GM12878 (cell line): ENCODE results near the gene SYNGR4. TPM values are rescaled to one million over a fixed set of nuclear protein-coding genes. Genes with fewer than 3 reads are reported as not detected.

Source experiments
- ATAC-seq: fragments of 200-7000 bp; cut with Tn5 transposase; 3 replicates; pipeline ENCODE4 v1.9.1; 2020; ENCODE audit warnings: mild to moderate bottlenecking, moderate library complexity
- BruUV-seq: library from RNA; stranded (reverse); fragments of 400-500 nt; replicated peaks from 2 replicates; lab custom pipeline; 2021; lab: Mats Ljungman, UMichigan
- CTCF ChIA-PET: fragments of 300-600 bp; sonication (Branson Sonifier 250); formaldehyde crosslinking; extraction: SDS; loops from one replicate; lab custom pipeline; 2021; ENCODE audit warnings: inconsistent platforms; lab: Yijun Ruan, JAX
- POLR2A ChIA-PET: fragments of 350-600 bp; formaldehyde crosslinking; extraction: SDS; loops from one replicate; lab custom pipeline; 2021; ENCODE audit warnings: inconsistent platforms; lab: Charles Lee
- RAD21 ChIA-PET: fragments of 300-600 bp; sonication (Branson Sonifier 250); formaldehyde crosslinking; loops from one replicate; lab custom pipeline; 2023; ENCODE audit warnings: antibody characterized with exemption; ENCODE audit not compliant: unreplicated experiment; lab: Charles Lee
- SMC1A ChIA-PET: fragments of 300-600 bp; sonication (Branson Sonifier 250); formaldehyde crosslinking; loops from one replicate; lab custom pipeline; 2023; ENCODE audit not compliant: unreplicated experiment, uncharacterized antibody; lab: Charles Lee
- DNase-seq: peaks from one replicate; pipeline ENCODE4 v3.0.0-alpha.2; 2011; ENCODE audit warnings: low read depth, low spot score
- FAIRE-seq: peaks from 3 replicates; lab custom pipeline; 2011; peaks lifted over from hg19 to GRCh38; lab: Jason Lieb, UNC
- H2AFZ ChIP-seq: 2 replicates; pipeline ENCODE4 v1.6.0; 2011; ENCODE audit warnings: low read depth, low read length, control low read depth; ENCODE audit not compliant: control insufficient read depth
- H3K27ac ChIP-seq: 2 replicates; pipeline ENCODE4 v1.5.1; 2011; ENCODE audit warnings: control low read depth; ENCODE audit not compliant: control insufficient read depth, insufficient read depth
- H3K27me3 ChIP-seq, 2 experiments: replicated peaks in 1 of 2; 2 replicates each; pipeline versions ENCODE4 v1.6.0 to v1.6.1; 2011; ENCODE audit warnings: low read length in 1 of 2; ENCODE audit not compliant: control insufficient read depth in 2 of 2, insufficient read depth in 2 of 2
- H3K36me3 ChIP-seq, 2 experiments: 2 replicates each; pipeline ENCODE4 v1.5.1; 2011; ENCODE audit warnings: low read length in 1 of 2; ENCODE audit not compliant: control insufficient read depth in 2 of 2, insufficient read depth in 2 of 2
- H3K4me1 ChIP-seq: 2 replicates; pipeline ENCODE4 v1.6.1; 2011; ENCODE audit warnings: mild to moderate bottlenecking, low read length, moderate library complexity, mixed read lengths; ENCODE audit not compliant: control insufficient read depth, insufficient read depth
- H3K4me2 ChIP-seq: 2 replicates; pipeline ENCODE4 v1.6.0; 2011; ENCODE audit warnings: control low read depth; ENCODE audit not compliant: control insufficient read depth, insufficient read depth
- H3K4me3 ChIP-seq: fragments of 200-600 bp; sonication (generic); 2 replicates; pipeline ENCODE4 v1.5.1; 2016
- H3K79me2 ChIP-seq: 2 replicates; pipeline ENCODE4 v1.6.0; 2011; ENCODE audit warnings: low read length; ENCODE audit not compliant: control insufficient read depth, insufficient read depth
- H3K9ac ChIP-seq: 2 replicates; pipeline ENCODE4 v1.8.0; 2011; ENCODE audit warnings: low read length, control low read depth, mixed read lengths; ENCODE audit not compliant: control insufficient read depth, insufficient read depth
- H3K9me3 ChIP-seq: replicated peaks from 3 replicates; pipeline ENCODE4 v1.5.1; 2011; ENCODE audit warnings: mild to moderate bottlenecking, low read length; ENCODE audit not compliant: control insufficient read depth, insufficient read depth
- H4K20me1 ChIP-seq: 2 replicates; pipeline ENCODE4 v1.6.0; 2011; ENCODE audit not compliant: control insufficient read depth, insufficient read depth
- ASH2L ChIP-seq: fragments of 300-600, 200-600 bp; sonication (generic); IDR thresholded peaks from 2 replicates; pipeline ENCODE4 v1.6.1; 2017; ENCODE audit warnings: low read depth, mild to moderate bottlenecking, borderline replicate concordance
- ATF3 ChIP-seq: IDR thresholded peaks from 2 replicates; pipeline ENCODE4 v1.6.1; 2011; ENCODE audit warnings: low read depth, mild to moderate bottlenecking, low read length, moderate library complexity, borderline replicate concordance; ENCODE audit errors: extremely low read depth
- BCL3 ChIP-seq: IDR thresholded peaks from 2 replicates; pipeline ENCODE4 v1.6.1; 2011; ENCODE audit warnings: borderline replicate concordance, low read depth, mild to moderate bottlenecking, moderate library complexity, low read length; ENCODE audit not compliant: insufficient read depth, poor library complexity, severe bottlenecking
- BRCA1 ChIP-seq: IDR thresholded peaks from 2 replicates; pipeline ENCODE4 v1.6.1; 2011; ENCODE audit warnings: low read depth, low read length, improper control_type of control experiment
- CHD1 ChIP-seq: IDR thresholded peaks from 2 replicates; pipeline ENCODE4 v1.6.1; 2012; ENCODE audit warnings: low read depth, low read length, improper control_type of control experiment
- FOXK2 ChIP-seq: fragments of 450-650 bp; IDR thresholded peaks from 2 replicates; pipeline ENCODE4 v1.6.1; 2017; ENCODE audit warnings: mild to moderate bottlenecking, moderate library complexity
- HDAC2 ChIP-seq: fragments of 200-600 bp; sonication (generic); IDR thresholded peaks from 2 replicates; pipeline ENCODE4 v1.6.1; 2017
- JUND ChIP-seq: IDR thresholded peaks from 2 replicates; pipeline ENCODE4 v1.6.1; 2012; ENCODE audit warnings: low read depth, mild to moderate bottlenecking, low read length, improper control_type of control experiment, moderate library complexity
- RFX5 ChIP-seq: IDR thresholded peaks from 2 replicates; pipeline ENCODE4 v1.6.1; 2011; ENCODE audit warnings: low read depth, low read length, improper control_type of control experiment
- ZNF687 ChIP-seq: fragments of 450-650 bp; IDR thresholded peaks from 2 replicates; pipeline ENCODE4 v1.6.1; 2017; ENCODE audit warnings: mild to moderate bottlenecking, moderate library complexity
- WGBS: methylation state at CpG from one replicate; pipeline ENCODE4 v1.1.6; 2016; ENCODE audit warnings: low lambda C conversion rate; ENCODE audit not compliant: insufficient replicate concordance, insufficient coverage; ENCODE audit errors: missing lambda C conversion rate; 5-methylcytosine and 5-hydroxymethylcytosine counted together
- in situ Hi-C: fragments of 300-500 bp; cut with MboI; formaldehyde crosslinking; loops from 9 replicates; pipeline ENCODE4 v1.14.3; 2018; ENCODE audit warnings: mixed read lengths
- intact Hi-C: fragments of 100-400 bp; cut with micrococcal nuclease; formaldehyde crosslinking; loops from one replicate; pipeline ENCODE4 v1.14.2; 2022; ENCODE audit not compliant: unreplicated experiment
- polyA plus RNA-seq, 11 experiments: library from polyadenylated mRNA; depleted of rRNA in 4 of 11; unstranded in 6 of 11; stranded (reverse) in 5 of 11; fragments of >200 nt; fragmentation: Nextera tagmentation in 4 of 11; fragmentation: Illumina TruSeq in 1 of 11; extraction: Ambion mirVana in 4 of 11; extraction: Trizol in 1 of 11; gene quantifications; 1 replicate in 1 of 11; 2 replicates in 10 of 11; pipeline versions ENCODE4 v1.2.1 to v1.2.3, GENCODE V29; 2011 to 2016; ENCODE audit warnings: inconsistent platforms in 2 of 11, missing spikeins in 2 of 11, low read depth in 1 of 11
- total RNA-seq, 4 experiments: library from RNA; depleted of rRNA in 3 of 4; stranded (reverse); fragments of >200 nt in 3 of 4; fragmentation: Illumina TruSeq in 1 of 4; extraction: Trizol in 1 of 4; gene quantifications; 2 replicates each; pipeline versions ENCODE4 v1.2.1 to v1.2.3, GENCODE V29; 2013 to 2021

Gene SYNGR4
- total and polyA plus RNA-seq, 10 of the 15 experiments (the other 5 are each of a cell fraction or from before 2014, with no cell fraction given), result 0.08 to 0.72 (median 0.17) TPM; not detected in 6

- TF ChIP-seq ATF3, result 0 out of 2 replicates have a peak, but pooled peaks have one; percentile 15
- TF ChIP-seq, all 136 proteins: peak for 11
Observed at GRCh38 chr19:48329167-48329891, 34.8 kb upstream of the SYNGR4 start (continued).

GRCh38 chr19:48330012-48330681 lies 34.0 kb upstream of the SYNGR4 start:
- intact Hi-C loops, result no loop called here
- Histone ChIP-seq H3K4me2 (peak overlapping the region; percentile 51), H3K4me1 (peaks cover 36% of the 10 kb centered on the region), H2AFZ (peak overlapping the region; percentile 51; the same call in 1 of the 2 replicates), H3K79me2 (peaks cover 23% of the 10 kb centered on the region), H3K27me3 (no peaks in the 10 kb centered on the region), H4K20me1 (no peaks in the 10 kb centered on the region), H3K9ac (peak overlapping the region; percentile 72), H3K4me3 (peak overlapping the region; percentile 68), H3K9me3 (peaks cover 3% of the 10 kb centered on the region; the same call in 1 of the 3 replicates), H3K27ac (peak overlapping the region; percentile 86), H3K36me3 (peaks cover 0 to 7% of the 10 kb centered on the region in 2 experiments; a peak in 2 of 4 replicates)
- FAIRE-seq, result no peak
- peak; percentile 65 for DNase-seq
- peak; percentile 54 for ATAC-seq
- ChIA-PET POLR2A (interaction anchor here (0.6 to 7.5 kb wide), 3 partner anchors 8 to 184 kb away, joined by 3 to 194 read pairs (median 10); partner anchors contain the start of genes EMP3, SYNGR4 and TMEM143), RAD21 (interaction anchor here (0.7 to 2.7 kb wide), 4 partner anchors 7 to 79 kb away, joined by 3 to 11 read pairs (median 4); partner anchors contain the start of gene KDELR1), SMC1A (interaction anchor here (0.7 to 6.2 kb wide), 2 partner anchors 9 to 11 kb away, joined by 3 to 223 read pairs; partner anchors contain the start of gene EMP3), CTCF (interaction anchor here (0.6 to 1.4 kb wide), 4 partner anchors 9 to 74 kb away, joined by 3 to 4 read pairs (median 4); partner anchors contain the start of genes CARD8 and TMEM143)
- WGBS, result under 1% methylated on average over 29 of the region's 41 CpGs
- in situ Hi-C loops, result no loop called here
- no TSS peak for BruUV-seq
- TF ChIP-seq JUND (0 out of 2 replicates have a peak, but pooled peaks have one; percentile 31), CHD1 (no peak), HDAC2 (no peak), BRCA1 (no peak), ZNF687 (peak; percentile 17; the same call in 1 of the 2 replicates), FOXK2 (no peak), RFX5 (0 out of 2 replicates have a peak, but pooled peaks have one; percentile 22), ASH2L (no peak), BCL3 (no peak)
